ENCODE results near the gene ERC1. TPM values are rescaled to one million over a fixed set of nuclear protein-coding genes. Genes with fewer than 3 reads are reported as not detected.

ERC1 gene
- total and polyA plus RNA-seq, 9 of the 15 experiments (the other 6 are each of a cell fraction or from before 2014, with no cell fraction given) = 0.74 to 11.8 (median 4.8) TPM

DNA sequence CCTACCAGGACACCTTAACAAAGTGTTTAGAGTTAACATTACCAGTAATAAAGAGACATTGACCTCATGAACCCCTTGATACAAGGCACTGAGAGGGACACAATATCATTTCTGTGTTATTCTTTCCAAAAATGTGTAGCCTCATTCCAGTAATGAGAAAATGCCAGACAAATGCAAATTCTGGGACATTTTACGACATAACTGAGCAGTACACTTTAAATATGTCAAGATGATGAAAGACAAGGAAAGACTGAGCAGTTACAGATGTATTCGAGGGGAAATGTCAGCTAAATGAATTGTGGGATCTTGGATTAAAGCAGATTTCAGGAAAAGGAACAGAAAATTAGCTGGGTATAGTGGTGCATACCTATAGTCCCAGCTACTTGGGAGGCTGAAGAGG lies 255.6 kb downstream of the ERC1 start:
- no peak overlapping the region for H3K27ac ChIP-seq (ENCODE audit: extremely low read depth, low read depth, low read length)
- no peaks in the 10 kb centered on the region for H3K4me1 ChIP-seq (replicated peaks in 1 of 2; ENCODE audit: control insufficient read depth in 2 of 2, insufficient read depth in 2 of 2, low read length in 2 of 2)
- in situ Hi-C loops (cut with MboI) (no loop called here), intact Hi-C loops (cut with micrococcal nuclease) (no loop called here)
- POLR2A ChIA-PET = interaction anchor here (1.1 kb wide), 1 partner anchor 18 kb away, joined by 4 read pairs; no protein-coding TSS in a partner anchor
- no peaks in the 10 kb centered on the region for H3K9me3 ChIP-seq (replicated peaks; ENCODE audit: control insufficient read depth, insufficient read depth, low read depth, low read length)
- no peak overlapping the region for H3K4me3 ChIP-seq
- no peaks in the 10 kb centered on the region for H3K27me3 ChIP-seq (ENCODE audit: control insufficient read depth in 2 of 2, insufficient read depth in 2 of 2, low read length in 2 of 2)
- DNase-seq (ENCODE audit: extremely low read depth in 1 of 4, low spot score in 3 of 4) = no peak
- H3K79me2 ChIP-seq (ENCODE audit: control insufficient read depth, insufficient read depth, low read length) = no peaks in the 10 kb centered on the region
- H3K9ac ChIP-seq (ENCODE audit: insufficient read depth in 1 of 2, low read depth in 2 of 2, low read length in 2 of 2) = no peak overlapping the region
- no peak overlapping the region for H2AFZ ChIP-seq (ENCODE audit: low read depth, low read length)
- H3K36me3 ChIP-seq (ENCODE audit: control insufficient read depth, insufficient read depth, low read length) = no peaks in the 10 kb centered on the region
- no peaks in the 10 kb centered on the region for H3K9me1 ChIP-seq (ENCODE audit: control insufficient read depth, insufficient read depth, low read length)
- ATAC-seq = peak; percentile 51; the same call in 2 of the 3 replicates
- no TSS peak for BruUV-seq (replicated peaks)
- 21% methylated on average over 2 of the region's 2 CpGs for WGBS (ENCODE audit: insufficient coverage, low coverage, missing lambda C conversion rate)
- H4K20me1 ChIP-seq (replicated peaks; ENCODE audit: control insufficient read depth, insufficient read depth, low read length) = no peaks in the 10 kb centered on the region
- CTCF ChIA-PET (ENCODE audit: low intra/inter-chr PET ratio) = no interaction called here
- no peak for FAIRE-seq
- H3K4me2 ChIP-seq (ENCODE audit: insufficient read depth, low read length) = no peak overlapping the region
- TF ChIP-seq RCOR1 (IDR thresholded peaks at IDR 0.05; ENCODE audit: borderline replicate concordance in 1 of 2, low read depth in 2 of 2, low read length in 2 of 2) (no peak), CBX8 (IDR thresholded peaks at IDR 0.05; ENCODE audit: borderline replicate concordance, extremely low read depth, low read depth, low read length, poor library complexity, severe bottlenecking) (no peak), ZNF165 (CRISPR knock-in tag; IDR thresholded peaks at IDR 0.05; ENCODE audit: borderline replicate concordance) (no peak), TFAM (CRISPR knock-in tag; conservative IDR thresholded peaks at IDR 0.05) (no peak), CXXC5 (CRISPR knock-in tag; IDR thresholded peaks at IDR 0.05) (peak; percentile 10; the same call in 1 of the 2 replicates), SNRNP70 (optimal IDR thresholded peaks at IDR 0.05; ENCODE audit: low read depth, low read length) (no peak), THRAP3 (IDR thresholded peaks at IDR 0.05; ENCODE audit: borderline replicate concordance) (no peak), ZNF274 (IDR thresholded peaks at IDR 0.05; ENCODE audit: borderline replicate concordance, low read depth, low read length) (no peak), POLR2AphosphoS2 (IDR thresholded peaks at IDR 0.05; ENCODE audit: low read length) (no peak)
- TF ChIP-seq, protein P1, sequence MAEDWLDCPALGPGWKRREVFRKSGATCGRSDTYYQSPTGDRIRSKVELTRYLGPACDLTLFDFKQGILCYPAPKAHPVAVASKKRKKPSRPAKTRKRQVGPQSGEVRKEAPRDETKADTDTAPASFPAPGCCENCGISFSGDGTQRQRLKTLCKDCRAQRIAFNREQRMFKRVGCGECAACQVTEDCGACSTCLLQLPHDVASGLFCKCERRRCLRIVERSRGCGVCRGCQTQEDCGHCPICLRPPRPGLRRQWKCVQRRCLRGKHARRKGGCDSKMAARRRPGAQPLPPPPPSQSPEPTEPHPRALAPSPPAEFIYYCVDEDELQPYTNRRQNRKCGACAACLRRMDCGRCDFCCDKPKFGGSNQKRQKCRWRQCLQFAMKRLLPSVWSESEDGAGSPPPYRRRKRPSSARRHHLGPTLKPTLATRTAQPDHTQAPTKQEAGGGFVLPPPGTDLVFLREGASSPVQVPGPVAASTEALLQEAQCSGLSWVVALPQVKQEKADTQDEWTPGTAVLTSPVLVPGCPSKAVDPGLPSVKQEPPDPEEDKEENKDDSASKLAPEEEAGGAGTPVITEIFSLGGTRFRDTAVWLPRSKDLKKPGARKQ (CRISPR knock-in tag; IDR thresholded peaks at IDR 0.05) = no peak
- TF ChIP-seq, protein P2, sequence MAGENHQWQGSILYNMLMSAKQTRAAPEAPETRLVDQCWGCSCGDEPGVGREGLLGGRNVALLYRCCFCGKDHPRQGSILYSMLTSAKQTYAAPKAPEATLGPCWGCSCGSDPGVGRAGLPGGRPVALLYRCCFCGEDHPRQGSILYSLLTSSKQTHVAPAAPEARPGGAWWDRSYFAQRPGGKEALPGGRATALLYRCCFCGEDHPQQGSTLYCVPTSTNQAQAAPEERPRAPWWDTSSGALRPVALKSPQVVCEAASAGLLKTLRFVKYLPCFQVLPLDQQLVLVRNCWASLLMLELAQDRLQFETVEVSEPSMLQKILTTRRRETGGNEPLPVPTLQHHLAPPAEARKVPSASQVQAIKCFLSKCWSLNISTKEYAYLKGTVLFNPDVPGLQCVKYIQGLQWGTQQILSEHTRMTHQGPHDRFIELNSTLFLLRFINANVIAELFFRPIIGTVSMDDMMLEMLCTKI (IDR thresholded peaks at IDR 0.05; ENCODE audit: partially characterized antibody) = no peak
- TF ChIP-seq, protein P3, sequence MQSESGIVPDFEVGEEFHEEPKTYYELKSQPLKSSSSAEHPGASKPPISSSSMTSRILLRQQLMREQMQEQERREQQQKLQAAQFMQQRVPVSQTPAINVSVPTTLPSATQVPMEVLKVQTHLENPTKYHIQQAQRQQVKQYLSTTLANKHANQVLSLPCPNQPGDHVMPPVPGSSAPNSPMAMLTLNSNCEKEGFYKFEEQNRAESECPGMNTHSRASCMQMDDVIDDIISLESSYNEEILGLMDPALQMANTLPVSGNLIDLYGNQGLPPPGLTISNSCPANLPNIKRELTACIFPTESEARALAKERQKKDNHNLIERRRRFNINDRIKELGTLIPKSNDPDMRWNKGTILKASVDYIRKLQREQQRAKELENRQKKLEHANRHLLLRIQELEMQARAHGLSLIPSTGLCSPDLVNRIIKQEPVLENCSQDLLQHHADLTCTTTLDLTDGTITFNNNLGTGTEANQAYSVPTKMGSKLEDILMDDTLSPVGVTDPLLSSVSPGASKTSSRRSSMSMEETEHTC (IDR thresholded peaks at IDR 0.05) = no peak
- TF ChIP-seq, protein P4, sequence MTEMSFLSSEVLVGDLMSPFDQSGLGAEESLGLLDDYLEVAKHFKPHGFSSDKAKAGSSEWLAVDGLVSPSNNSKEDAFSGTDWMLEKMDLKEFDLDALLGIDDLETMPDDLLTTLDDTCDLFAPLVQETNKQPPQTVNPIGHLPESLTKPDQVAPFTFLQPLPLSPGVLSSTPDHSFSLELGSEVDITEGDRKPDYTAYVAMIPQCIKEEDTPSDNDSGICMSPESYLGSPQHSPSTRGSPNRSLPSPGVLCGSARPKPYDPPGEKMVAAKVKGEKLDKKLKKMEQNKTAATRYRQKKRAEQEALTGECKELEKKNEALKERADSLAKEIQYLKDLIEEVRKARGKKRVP (CRISPR knock-in tag; IDR thresholded peaks at IDR 0.05) = peak; percentile 49; the same call in 1 of the 2 replicates
- TF ChIP-seq, protein P5, sequence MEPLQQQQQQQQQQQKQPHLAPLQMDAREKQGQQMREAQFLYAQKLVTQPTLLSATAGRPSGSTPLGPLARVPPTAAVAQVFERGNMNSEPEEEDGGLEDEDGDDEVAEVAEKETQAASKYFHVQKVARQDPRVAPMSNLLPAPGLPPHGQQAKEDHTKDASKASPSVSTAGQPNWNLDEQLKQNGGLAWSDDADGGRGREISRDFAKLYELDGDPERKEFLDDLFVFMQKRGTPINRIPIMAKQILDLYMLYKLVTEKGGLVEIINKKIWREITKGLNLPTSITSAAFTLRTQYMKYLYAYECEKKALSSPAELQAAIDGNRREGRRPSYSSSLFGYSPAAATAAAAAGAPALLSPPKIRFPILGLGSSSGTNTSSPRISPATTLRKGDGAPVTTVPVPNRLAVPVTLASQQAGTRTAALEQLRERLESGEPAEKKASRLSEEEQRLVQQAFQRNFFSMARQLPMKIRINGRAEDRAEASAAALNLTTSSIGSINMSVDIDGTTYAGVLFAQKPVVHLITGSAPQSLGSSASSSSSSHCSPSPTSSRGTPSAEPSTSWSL (CRISPR knock-in tag; IDR thresholded peaks at IDR 0.05; ENCODE audit: borderline replicate concordance) = no peak

All from K562 (cell line).